GM12878 (cell line): ENCODE results near the gene RGS16. TPM values are rescaled to one million over a fixed set of nuclear protein-coding genes. Genes with fewer than 3 reads are reported as not detected.

ENCODE experiments used
- ATAC-seq: fragments of 200-7000 bp; cut with Tn5 transposase; 3 replicates; pipeline ENCODE4 v1.9.1; 2020; ENCODE audit warnings: mild to moderate bottlenecking, moderate library complexity
- BruUV-seq: library from RNA; stranded (reverse); fragments of 400-500 nt; replicated peaks from 2 replicates; lab custom pipeline; 2021; lab: Mats Ljungman, UMichigan
- CTCF ChIA-PET: fragments of 300-600 bp; sonication (Branson Sonifier 250); formaldehyde crosslinking; extraction: SDS; loops from one replicate; lab custom pipeline; 2021; ENCODE audit warnings: inconsistent platforms; lab: Yijun Ruan, JAX
- POLR2A ChIA-PET: fragments of 350-600 bp; formaldehyde crosslinking; extraction: SDS; loops from one replicate; lab custom pipeline; 2021; ENCODE audit warnings: inconsistent platforms; lab: Charles Lee
- RAD21 ChIA-PET: fragments of 300-600 bp; sonication (Branson Sonifier 250); formaldehyde crosslinking; loops from one replicate; lab custom pipeline; 2023; ENCODE audit warnings: antibody characterized with exemption; ENCODE audit not compliant: unreplicated experiment; lab: Charles Lee
- SMC1A ChIA-PET: fragments of 300-600 bp; sonication (Branson Sonifier 250); formaldehyde crosslinking; loops from one replicate; lab custom pipeline; 2023; ENCODE audit not compliant: unreplicated experiment, uncharacterized antibody; lab: Charles Lee
- DNase-seq: peaks from one replicate; pipeline ENCODE4 v3.0.0-alpha.2; 2011; ENCODE audit warnings: low read depth, low spot score
- FAIRE-seq: peaks from 3 replicates; lab custom pipeline; 2011; peaks lifted over from hg19 to GRCh38; lab: Jason Lieb, UNC
- H2AFZ ChIP-seq: 2 replicates; pipeline ENCODE4 v1.6.0; 2011; ENCODE audit warnings: low read depth, low read length, control low read depth; ENCODE audit not compliant: control insufficient read depth
- H3K27ac ChIP-seq: 2 replicates; pipeline ENCODE4 v1.5.1; 2011; ENCODE audit warnings: control low read depth; ENCODE audit not compliant: control insufficient read depth, insufficient read depth
- H3K27me3 ChIP-seq, 2 experiments: replicated peaks in 1 of 2; 2 replicates each; pipeline versions ENCODE4 v1.6.0 to v1.6.1; 2011; ENCODE audit warnings: low read length in 1 of 2; ENCODE audit not compliant: control insufficient read depth in 2 of 2, insufficient read depth in 2 of 2
- H3K36me3 ChIP-seq, 2 experiments: 2 replicates each; pipeline ENCODE4 v1.5.1; 2011; ENCODE audit warnings: low read length in 1 of 2; ENCODE audit not compliant: control insufficient read depth in 2 of 2, insufficient read depth in 2 of 2
- H3K4me1 ChIP-seq: 2 replicates; pipeline ENCODE4 v1.6.1; 2011; ENCODE audit warnings: mild to moderate bottlenecking, low read length, moderate library complexity, mixed read lengths; ENCODE audit not compliant: control insufficient read depth, insufficient read depth
- H3K4me2 ChIP-seq: 2 replicates; pipeline ENCODE4 v1.6.0; 2011; ENCODE audit warnings: control low read depth; ENCODE audit not compliant: control insufficient read depth, insufficient read depth
- H3K4me3 ChIP-seq: fragments of 200-600 bp; sonication (generic); 2 replicates; pipeline ENCODE4 v1.5.1; 2016
- H3K79me2 ChIP-seq: 2 replicates; pipeline ENCODE4 v1.6.0; 2011; ENCODE audit warnings: low read length; ENCODE audit not compliant: control insufficient read depth, insufficient read depth
- H3K9ac ChIP-seq: 2 replicates; pipeline ENCODE4 v1.8.0; 2011; ENCODE audit warnings: low read length, control low read depth, mixed read lengths; ENCODE audit not compliant: control insufficient read depth, insufficient read depth
- H3K9me3 ChIP-seq: replicated peaks from 3 replicates; pipeline ENCODE4 v1.5.1; 2011; ENCODE audit warnings: mild to moderate bottlenecking, low read length; ENCODE audit not compliant: control insufficient read depth, insufficient read depth
- H4K20me1 ChIP-seq: 2 replicates; pipeline ENCODE4 v1.6.0; 2011; ENCODE audit not compliant: control insufficient read depth, insufficient read depth
- CEBPB ChIP-seq, 2 experiments: fragments of 150-350 bp in 1 of 2; IDR thresholded peaks; 2 replicates each; pipeline ENCODE4 v1.6.1; 2012 to 2014; ENCODE audit warnings: low read depth in 2 of 2, low read length in 2 of 2, borderline replicate concordance in 1 of 2, inconsistent platforms in 1 of 2
- CHD1 ChIP-seq: IDR thresholded peaks from 2 replicates; pipeline ENCODE4 v1.6.1; 2012; ENCODE audit warnings: low read depth, low read length, improper control_type of control experiment
- HDGF ChIP-seq: fragments of 450-650 bp; IDR thresholded peaks from 2 replicates; pipeline ENCODE4 v1.6.1; 2016; ENCODE audit warnings: antibody characterized with exemption
- MAX ChIP-seq: IDR thresholded peaks from 2 replicates; pipeline ENCODE4 v1.6.1; 2012; ENCODE audit warnings: low read depth, low read length, improper control_type of control experiment
- MEF2A ChIP-seq: IDR thresholded peaks from 2 replicates; pipeline ENCODE4 v1.6.1; 2011; ENCODE audit warnings: low read depth, mild to moderate bottlenecking, low read length, moderate library complexity; ENCODE audit not compliant: insufficient read depth
- RB1 ChIP-seq: fragments of 450-650 bp; formaldehyde crosslinking; IDR thresholded peaks from 2 replicates; pipeline ENCODE4 v1.6.1; 2017; ENCODE audit warnings: mild to moderate bottlenecking, borderline replicate concordance
- SMAD5 ChIP-seq: IDR thresholded peaks from 2 replicates; pipeline ENCODE4 v1.6.1; 2016; ENCODE audit warnings: antibody characterized with exemption, low read depth
- WRNIP1 ChIP-seq: IDR thresholded peaks from 2 replicates; pipeline ENCODE4 v1.6.1; 2011; ENCODE audit warnings: low read depth, low read length, improper control_type of control experiment, borderline replicate concordance
- ZSCAN29 ChIP-seq: fragments of 450-650 bp; IDR thresholded peaks from 2 replicates; pipeline ENCODE4 v1.6.1; 2017; ENCODE audit warnings: mild to moderate bottlenecking, moderate library complexity
- WGBS: methylation state at CpG from one replicate; pipeline ENCODE4 v1.1.6; 2016; ENCODE audit warnings: low lambda C conversion rate; ENCODE audit not compliant: insufficient replicate concordance, insufficient coverage; ENCODE audit errors: missing lambda C conversion rate; 5-methylcytosine and 5-hydroxymethylcytosine counted together
- in situ Hi-C: fragments of 300-500 bp; cut with MboI; formaldehyde crosslinking; loops from 9 replicates; pipeline ENCODE4 v1.14.3; 2018; ENCODE audit warnings: mixed read lengths
- intact Hi-C: fragments of 100-400 bp; cut with micrococcal nuclease; formaldehyde crosslinking; loops from one replicate; pipeline ENCODE4 v1.14.2; 2022; ENCODE audit not compliant: unreplicated experiment
- polyA plus RNA-seq, 11 experiments: library from polyadenylated mRNA; depleted of rRNA in 4 of 11; unstranded in 6 of 11; stranded (reverse) in 5 of 11; fragments of >200 nt; fragmentation: Nextera tagmentation in 4 of 11; fragmentation: Illumina TruSeq in 1 of 11; extraction: Ambion mirVana in 4 of 11; extraction: Trizol in 1 of 11; gene quantifications; 1 replicate in 1 of 11; 2 replicates in 10 of 11; pipeline versions ENCODE4 v1.2.1 to v1.2.3, GENCODE V29; 2011 to 2016; ENCODE audit warnings: inconsistent platforms in 2 of 11, missing spikeins in 2 of 11, low read depth in 1 of 11
- total RNA-seq, 4 experiments: library from RNA; depleted of rRNA in 3 of 4; stranded (reverse); fragments of >200 nt in 3 of 4; fragmentation: Illumina TruSeq in 1 of 4; extraction: Trizol in 1 of 4; gene quantifications; 2 replicates each; pipeline versions ENCODE4 v1.2.1 to v1.2.3, GENCODE V29; 2013 to 2021

The RGS16 gene
- total and polyA plus RNA-seq, 10 of the 15 experiments (the other 5 are each of a cell fraction or from before 2014, with no cell fraction given): 16.4 to 58.2 (median 44.6) TPM

- in situ Hi-C loops: no loop called here
- Histone ChIP-seq H3K79me2 (no peaks in the 10 kb centered on the region), H2AFZ (no peak overlapping the region), H3K27me3 (peaks cover 0 to 2% of the 10 kb centered on the region in 2 experiments; a peak in 2 of 4 replicates), H4K20me1 (no peaks in the 10 kb centered on the region), H3K36me3 (no peaks in the 10 kb centered on the region), H3K4me2 (no peak overlapping the region), H3K9me3 (no peaks in the 10 kb centered on the region), H3K27ac (no peak overlapping the region), H3K9ac (no peak overlapping the region), H3K4me1 (no peaks in the 10 kb centered on the region; the same call in 1 of the 2 replicates), H3K4me3 (no peak overlapping the region)
- TF ChIP-seq MAX (no peak), CEBPB (IDR thresholded peaks at IDR 0.05; ENCODE audit: borderline replicate concordance in 1 of 2, low read depth in 2 of 2, low read length in 2 of 2) (no peak), RB1 (no peak), CHD1 (no peak), HDGF (no peak), SMAD5 (no peak), MEF2A (no peak), ZSCAN29 (no peak), WRNIP1 (no peak)
- ChIA-PET POLR2A (no interaction called here), SMC1A (no interaction called here), CTCF (no interaction called here), RAD21 (no interaction called here)
- no peak for DNase-seq
- no peak for ATAC-seq
- intact Hi-C loops: no loop called here
- FAIRE-seq: no peak
- 64% methylated on average over 4 of the region's 4 CpGs for WGBS
- no TSS peak for BruUV-seq
Observed at GRCh38 chr1:182561456-182561855, 42.7 kb downstream of the RGS16 start.
